ENCODE measurements around the gene FBLN1.
"Not testable (repeated sequence)": the region's sequence is repeated elsewhere in the genome, so short reads cannot be mapped to it uniquely, and the experiment has no call there.

Gene FBLN1

GRCh38 chr22:45456811-45457210 is 45.9 kb upstream of the FBLN1 start:
- H3K27me3 ChIP-seq, result no peaks in the 10 kb centered on the region
- no peaks in the 10 kb centered on the region for H3K36me3 ChIP-seq
- no peak overlapping the region for H3K27ac ChIP-seq
- no peaks in the 10 kb centered on the region for H3K9me3 ChIP-seq
- no peaks in the 10 kb centered on the region for H3K4me1 ChIP-seq (ENCODE audit: control insufficient read depth in 1 of 2, insufficient read depth in 1 of 2, low read depth in 1 of 2, low read length in 1 of 2)
- TF ChIP-seq CTCF (IDR thresholded peaks at IDR 0.05), result no peak
- H3K4me3 ChIP-seq (ENCODE audit: low read depth in 1 of 2, low read length in 1 of 2), result no peak overlapping the region

GRCh38 chr22:45458532-45458931 is 44.2 kb upstream of the FBLN1 start:
- no peaks in the 10 kb centered on the region for H3K27me3 ChIP-seq
- no peak overlapping the region for H3K4me3 ChIP-seq (ENCODE audit: low read depth in 1 of 2, low read length in 1 of 2)
- no peak overlapping the region for H3K27ac ChIP-seq
- H3K36me3 ChIP-seq, result no peaks in the 10 kb centered on the region
- no peaks in the 10 kb centered on the region for H3K9me3 ChIP-seq
- no peak for TF ChIP-seq CTCF (IDR thresholded peaks at IDR 0.05)
- no peaks in the 10 kb centered on the region for H3K4me1 ChIP-seq (ENCODE audit: control insufficient read depth in 1 of 2, insufficient read depth in 1 of 2, low read depth in 1 of 2, low read length in 1 of 2)

- no peak for TF ChIP-seq CTCF (IDR thresholded peaks at IDR 0.05)
These were observed 43.4 kb upstream of the FBLN1 start for GRCh38 chr22:45459235-45459634.

GRCh38 chr22:45460288-45461109 is 42.2 kb upstream of the FBLN1 start:
- no peak for TF ChIP-seq CTCF (IDR thresholded peaks at IDR 0.05)
- H3K4me3 ChIP-seq (ENCODE audit: low read depth in 1 of 2, low read length in 1 of 2), result no peak overlapping the region
- H3K36me3 ChIP-seq, result no peaks in the 10 kb centered on the region
- H3K9me3 ChIP-seq, result no peaks in the 10 kb centered on the region
- no peaks in the 10 kb centered on the region for H3K27me3 ChIP-seq
- H3K27ac ChIP-seq, result no peak overlapping the region
- H3K4me1 ChIP-seq (ENCODE audit: control insufficient read depth in 1 of 2, insufficient read depth in 1 of 2, low read depth in 1 of 2, low read length in 1 of 2), result no peaks in the 10 kb centered on the region

More at GRCh38 chr22:45459235-45459634, 43.4 kb upstream of the FBLN1 start:
- H3K9me3 ChIP-seq, result no peaks in the 10 kb centered on the region
- no peaks in the 10 kb centered on the region for H3K4me1 ChIP-seq (ENCODE audit: control insufficient read depth in 1 of 2, insufficient read depth in 1 of 2, low read depth in 1 of 2, low read length in 1 of 2)
- no peak overlapping the region for H3K27ac ChIP-seq
- no peak overlapping the region for H3K4me3 ChIP-seq (ENCODE audit: low read depth in 1 of 2, low read length in 1 of 2)
- H3K36me3 ChIP-seq, result no peaks in the 10 kb centered on the region
- no peaks in the 10 kb centered on the region for H3K27me3 ChIP-seq

GRCh38 chr22:45462034-45462655 is 40.5 kb upstream of the FBLN1 start:
- no peaks in the 10 kb centered on the region for H3K4me1 ChIP-seq (ENCODE audit: control insufficient read depth in 1 of 2, insufficient read depth in 1 of 2, low read depth in 1 of 2, low read length in 1 of 2)
- H3K9me3 ChIP-seq, result no peaks in the 10 kb centered on the region
- no peak for TF ChIP-seq CTCF (IDR thresholded peaks at IDR 0.05)
- no peaks in the 10 kb centered on the region for H3K36me3 ChIP-seq
- H3K4me3 ChIP-seq (ENCODE audit: low read depth in 1 of 2, low read length in 1 of 2), result no peak overlapping the region
- no peak overlapping the region for H3K27ac ChIP-seq
- no peaks in the 10 kb centered on the region for H3K27me3 ChIP-seq

GRCh38 chr22:45463691-45464090 is 39.0 kb upstream of the FBLN1 start:
- not testable (repeated sequence) for H3K4me1 ChIP-seq (ENCODE audit: control insufficient read depth in 1 of 2, insufficient read depth in 1 of 2, low read depth in 1 of 2, low read length in 1 of 2); H3K36me3 ChIP-seq; H3K4me3 ChIP-seq (ENCODE audit: low read depth in 1 of 2, low read length in 1 of 2); H3K9me3 ChIP-seq; H3K27ac ChIP-seq; H3K27me3 ChIP-seq

Data from neutrophil (primary cell).